Endothelial cell (in vitro differentiated cells): Measurements from ENCODE around the gene SRP54. TPM values are rescaled to one million over a fixed set of nuclear protein-coding genes. Genes with fewer than 3 reads are reported as not detected.
A peak's percentile ranks its signal among the peaks of the same experiment; 100 is the strongest.

Experiments used
- DNase-seq: peaks from one replicate; pipeline ENCODE4 v3.0.0; 2021; ENCODE audit warnings: low spot score
- H3K27ac Mint-ChIP-seq: one replicate; pipeline ENCODE4 v1.8.0; 2021; ENCODE audit warnings: mixed read lengths, inconsistent platforms; ENCODE audit not compliant: unreplicated experiment
- H3K27me3 Mint-ChIP-seq: one replicate; pipeline ENCODE4 v1.8.0; 2021; ENCODE audit warnings: mild to moderate bottlenecking, moderate library complexity, mixed read lengths, inconsistent platforms; ENCODE audit not compliant: unreplicated experiment
- H3K36me3 Mint-ChIP-seq: one replicate; pipeline ENCODE4 v1.8.0; 2021; ENCODE audit warnings: mild to moderate bottlenecking, low read depth, mixed read lengths, inconsistent platforms; ENCODE audit not compliant: unreplicated experiment
- H3K4me1 Mint-ChIP-seq: one replicate; pipeline ENCODE4 v1.8.0; 2021; ENCODE audit warnings: mild to moderate bottlenecking, mixed read lengths, inconsistent platforms; ENCODE audit not compliant: unreplicated experiment
- H3K4me3 Mint-ChIP-seq: one replicate; pipeline ENCODE4 v1.8.0; 2021; ENCODE audit warnings: mild to moderate bottlenecking, mixed read lengths, inconsistent platforms; ENCODE audit not compliant: unreplicated experiment
- H3K9me3 Mint-ChIP-seq: one replicate; pipeline ENCODE4 v1.8.0; 2021; ENCODE audit warnings: mixed read lengths, inconsistent platforms; ENCODE audit not compliant: unreplicated experiment
- total RNA-seq: library from RNA; stranded (reverse); fragmentation: NEBNext Ultra II Directional; extraction: Animal tissue kit (Norgen Biotek cat#: 25700); gene quantifications from one replicate; pipeline ENCODE4 v1.2.1, GENCODE V29; 2021; ENCODE audit not compliant: unreplicated experiment
- TF ChIP-seq, protein P1 (sequence below): fragments of 200-600 bp; sonication (generic); IDR thresholded peaks from one replicate; pipeline ENCODE4 v1.5.0; 2021; ENCODE audit warnings: antibody characterized with exemption; ENCODE audit not compliant: unreplicated experiment

Gene SRP54
- total RNA-seq, 1 donor from 2014 or later = 47.7 TPM

DNA sequence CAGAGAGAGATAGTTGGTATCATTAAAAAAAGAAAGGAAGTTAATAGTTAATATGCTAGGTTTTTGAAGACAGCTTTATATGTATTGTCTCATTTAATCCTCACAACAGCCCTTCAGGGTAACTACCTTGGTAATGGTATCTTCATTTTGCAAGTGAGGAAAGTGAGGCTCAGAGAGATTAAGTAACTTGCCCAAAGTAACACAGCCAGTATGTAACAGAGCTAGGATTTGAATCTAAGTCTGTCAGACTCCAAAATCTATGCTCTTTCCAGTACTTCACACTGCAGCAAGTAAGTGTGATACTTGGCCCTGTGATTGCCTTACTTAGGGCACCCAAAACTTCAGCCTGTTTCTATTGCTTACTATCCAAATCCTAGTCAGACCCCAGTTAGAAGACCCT lies 7.0 kb downstream of the SRP54 start:
- Mint-ChIP-seq H3K36me3 (no peaks in the 10 kb centered on the region), H3K27me3 (no peaks in the 10 kb centered on the region), H3K4me1 (peaks cover 10% of the 10 kb centered on the region), H3K27ac (no peak overlapping the region), H3K4me3 (no peak overlapping the region), H3K9me3 (no peaks in the 10 kb centered on the region)
- TF ChIP-seq, protein P1, sequence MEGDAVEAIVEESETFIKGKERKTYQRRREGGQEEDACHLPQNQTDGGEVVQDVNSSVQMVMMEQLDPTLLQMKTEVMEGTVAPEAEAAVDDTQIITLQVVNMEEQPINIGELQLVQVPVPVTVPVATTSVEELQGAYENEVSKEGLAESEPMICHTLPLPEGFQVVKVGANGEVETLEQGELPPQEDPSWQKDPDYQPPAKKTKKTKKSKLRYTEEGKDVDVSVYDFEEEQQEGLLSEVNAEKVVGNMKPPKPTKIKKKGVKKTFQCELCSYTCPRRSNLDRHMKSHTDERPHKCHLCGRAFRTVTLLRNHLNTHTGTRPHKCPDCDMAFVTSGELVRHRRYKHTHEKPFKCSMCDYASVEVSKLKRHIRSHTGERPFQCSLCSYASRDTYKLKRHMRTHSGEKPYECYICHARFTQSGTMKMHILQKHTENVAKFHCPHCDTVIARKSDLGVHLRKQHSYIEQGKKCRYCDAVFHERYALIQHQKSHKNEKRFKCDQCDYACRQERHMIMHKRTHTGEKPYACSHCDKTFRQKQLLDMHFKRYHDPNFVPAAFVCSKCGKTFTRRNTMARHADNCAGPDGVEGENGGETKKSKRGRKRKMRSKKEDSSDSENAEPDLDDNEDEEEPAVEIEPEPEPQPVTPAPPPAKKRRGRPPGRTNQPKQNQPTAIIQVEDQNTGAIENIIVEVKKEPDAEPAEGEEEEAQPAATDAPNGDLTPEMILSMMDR = no peak
- no peak for DNase-seq

DNA sequence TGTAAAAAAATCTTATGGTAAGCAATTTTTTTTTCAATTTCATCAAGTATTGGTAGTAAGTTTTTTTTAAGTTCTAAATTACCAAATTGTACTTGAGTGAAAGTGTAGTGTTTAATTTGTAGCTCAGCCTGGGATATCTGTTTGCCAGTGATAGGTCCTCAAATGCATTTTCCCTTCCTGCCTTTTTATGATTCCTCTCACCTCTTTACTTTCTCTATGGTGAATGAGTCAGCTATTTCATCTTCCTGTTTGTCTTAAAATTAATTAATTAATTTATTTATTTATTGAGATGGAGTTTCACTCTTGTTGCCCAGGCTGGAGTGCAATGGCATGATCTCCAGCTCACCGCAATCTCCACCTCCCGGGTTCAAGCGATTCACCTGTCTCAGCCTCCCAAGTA lies 10.6 kb downstream of the SRP54 start:
- TF ChIP-seq, protein P1 = no peak
- H3K27ac Mint-ChIP-seq = no peak overlapping the region
- H3K36me3 Mint-ChIP-seq = no peaks in the 10 kb centered on the region
- no peaks in the 10 kb centered on the region for H3K9me3 Mint-ChIP-seq
- no peak for DNase-seq
- H3K27me3 Mint-ChIP-seq = no peaks in the 10 kb centered on the region
- peaks cover 4% of the 10 kb centered on the region for H3K4me1 Mint-ChIP-seq
- H3K4me3 Mint-ChIP-seq = no peak overlapping the region

DNA sequence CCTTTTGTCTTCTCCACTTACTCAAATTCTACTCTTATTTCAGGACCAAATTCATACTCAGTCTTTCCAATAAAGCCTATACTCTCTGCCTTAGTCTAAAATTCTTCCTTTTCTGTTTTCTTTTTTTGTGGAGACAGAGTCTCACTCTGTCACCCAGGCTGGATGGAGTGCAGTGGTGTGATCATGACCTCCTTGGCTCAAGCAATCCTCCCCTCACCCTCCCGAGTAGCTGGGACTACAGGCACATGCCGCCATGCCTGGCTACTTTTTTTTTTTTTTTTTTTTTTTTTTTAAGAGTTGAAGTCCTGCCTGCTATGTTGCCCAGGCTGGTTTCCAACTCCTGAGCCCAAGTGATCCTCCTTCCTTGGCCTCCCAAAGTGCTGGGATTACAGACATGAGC lies 11.9 kb downstream of the SRP54 start:
- TF ChIP-seq, protein P1 = no peak
- Mint-ChIP-seq H3K4me1 (peaks cover 4% of the 10 kb centered on the region), H3K36me3 (no peaks in the 10 kb centered on the region), H3K27me3 (no peaks in the 10 kb centered on the region), H3K4me3 (no peak overlapping the region), H3K27ac (no peak overlapping the region), H3K9me3 (no peaks in the 10 kb centered on the region)
- DNase-seq = no peak

DNA sequence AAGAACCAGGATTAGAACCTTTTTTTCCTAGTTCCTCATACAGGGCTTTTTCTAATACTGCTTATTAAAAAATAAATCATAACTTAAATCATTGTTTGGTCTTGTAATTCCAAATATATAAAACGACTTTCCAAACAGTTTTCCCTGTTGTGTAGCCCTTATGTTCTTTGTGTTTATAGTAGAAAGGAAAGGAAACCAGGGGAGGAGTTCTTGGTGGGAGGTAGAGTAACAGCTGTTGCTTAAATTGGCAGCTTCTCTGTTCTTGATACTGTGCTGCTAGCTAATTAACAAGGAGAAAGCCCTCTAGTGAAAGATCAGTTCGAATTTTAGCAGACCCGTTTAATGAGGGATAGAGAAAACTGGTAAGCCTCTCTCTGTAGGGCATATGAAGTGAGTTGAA lies 15.0 kb downstream of the SRP54 start:
- TF ChIP-seq, protein P1 = no peak
- Mint-ChIP-seq H3K27ac (peak overlapping the region; percentile 14), H3K4me3 (no peak overlapping the region), H3K36me3 (no peaks in the 10 kb centered on the region), H3K9me3 (no peaks in the 10 kb centered on the region), H3K4me1 (peaks cover 4% of the 10 kb centered on the region), H3K27me3 (no peaks in the 10 kb centered on the region)
- no peak for DNase-seq

DNA sequence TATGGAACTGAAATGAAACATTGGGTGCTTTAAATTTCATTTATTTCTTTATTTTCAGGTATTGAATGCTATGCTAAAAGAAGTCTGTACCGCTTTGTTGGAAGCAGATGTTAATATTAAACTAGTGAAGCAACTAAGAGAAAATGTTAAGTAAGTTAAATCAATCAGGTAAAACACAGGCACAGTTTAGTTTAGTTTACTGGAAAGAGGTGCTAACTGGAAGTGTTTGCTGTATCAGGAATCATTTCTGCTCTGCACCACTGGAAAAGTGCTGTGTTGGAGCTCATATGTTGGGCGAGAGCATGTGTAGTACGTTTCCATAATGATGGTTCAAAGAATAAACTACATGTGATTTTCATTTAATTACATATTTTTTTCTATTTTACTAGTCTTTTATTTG lies 16.7 kb downstream of the SRP54 start:
- no peaks in the 10 kb centered on the region for H3K27me3 Mint-ChIP-seq
- no peak overlapping the region for H3K4me3 Mint-ChIP-seq
- H3K36me3 Mint-ChIP-seq = no peaks in the 10 kb centered on the region
- TF ChIP-seq, protein P1 = no peak
- no peak overlapping the region for H3K27ac Mint-ChIP-seq
- DNase-seq = no peak
- no peaks in the 10 kb centered on the region for H3K9me3 Mint-ChIP-seq
- H3K4me1 Mint-ChIP-seq = peaks cover under 1% of the 10 kb centered on the region
